DND-41 (cell line): ENCODE measurements around the gene SPTBN4.

Experiments used
- ATAC-seq: fragments of 200-7000 bp; cut with Tn5 transposase; 3 replicates; pipeline ENCODE4 v1.9.1; 2021; ENCODE audit warnings: low read depth; ENCODE audit not compliant: insufficient read depth
- DNase-seq: peaks from one replicate; pipeline ENCODE4 v3.0.0-alpha.2; 2020
- H2AFZ ChIP-seq: 2 replicates; pipeline ENCODE4 v1.6.0; 2012; ENCODE audit warnings: low read depth, low read length
- H3K27ac ChIP-seq: 2 replicates; pipeline ENCODE4 v1.5.1; 2012; ENCODE audit warnings: low read length, inconsistent platforms
- H3K27me3 ChIP-seq: fragments of 200-600 bp; sonication (generic); 2 replicates; pipeline ENCODE4 v1.6.0; 2012; ENCODE audit warnings: low read length, mild to moderate bottlenecking, inconsistent platforms; ENCODE audit not compliant: insufficient read depth, poor library complexity
- H3K36me3 ChIP-seq: 2 replicates; pipeline ENCODE4 v1.5.1; 2012; ENCODE audit warnings: low read length, inconsistent platforms; ENCODE audit not compliant: insufficient read depth
- H3K4me1 ChIP-seq: 2 replicates; pipeline ENCODE4 v1.5.1; 2012; ENCODE audit warnings: mild to moderate bottlenecking, low read length; ENCODE audit not compliant: insufficient read depth
- H3K4me2 ChIP-seq: 2 replicates; pipeline ENCODE4 v1.6.0; 2012; ENCODE audit warnings: mild to moderate bottlenecking, moderate library complexity, low read length, inconsistent platforms; ENCODE audit not compliant: insufficient read depth
- H3K4me3 ChIP-seq, 2 experiments: fragments of 200-600 bp in 1 of 2; shearing (Covaris generic) in 1 of 2; 2 replicates each; pipeline ENCODE4 v1.5.1; 2012 to 2016; ENCODE audit warnings: inconsistent platforms in 2 of 2, low read length in 2 of 2, mild to moderate bottlenecking in 2 of 2, low read depth in 1 of 2, moderate library complexity in 1 of 2
- H3K79me2 ChIP-seq: 2 replicates; pipeline ENCODE4 v1.6.0; 2012; ENCODE audit warnings: low read length, inconsistent platforms; ENCODE audit not compliant: insufficient read depth
- H3K9ac ChIP-seq: 2 replicates; pipeline ENCODE4 v1.6.0; 2012; ENCODE audit warnings: low read depth, mild to moderate bottlenecking, inconsistent platforms, low read length, moderate library complexity
- H3K9me3 ChIP-seq: 2 replicates; pipeline ENCODE4 v1.5.1; 2012; ENCODE audit warnings: low read length, moderate library complexity, mild to moderate bottlenecking, inconsistent platforms; ENCODE audit not compliant: insufficient read depth, severe bottlenecking
- H4K20me1 ChIP-seq: 2 replicates; pipeline ENCODE4 v1.6.0; 2012; ENCODE audit warnings: low read length; ENCODE audit not compliant: insufficient read depth
- EZH2 ChIP-seq: IDR thresholded peaks from 3 replicates; pipeline ENCODE4 v1.6.1; 2012; ENCODE audit warnings: borderline replicate concordance, low read depth, mild to moderate bottlenecking, moderate library complexity, low read length, inconsistent platforms; ENCODE audit not compliant: severe bottlenecking
- TF ChIP-seq, protein P1 (sequence below): IDR thresholded peaks from 2 replicates; pipeline ENCODE4 v1.5.1; 2012; ENCODE audit warnings: borderline replicate concordance, low read length, moderate library complexity, mild to moderate bottlenecking; ENCODE audit not compliant: poor library complexity, severe bottlenecking; ENCODE audit errors: extremely low read depth

The SPTBN4 gene

DNA sequence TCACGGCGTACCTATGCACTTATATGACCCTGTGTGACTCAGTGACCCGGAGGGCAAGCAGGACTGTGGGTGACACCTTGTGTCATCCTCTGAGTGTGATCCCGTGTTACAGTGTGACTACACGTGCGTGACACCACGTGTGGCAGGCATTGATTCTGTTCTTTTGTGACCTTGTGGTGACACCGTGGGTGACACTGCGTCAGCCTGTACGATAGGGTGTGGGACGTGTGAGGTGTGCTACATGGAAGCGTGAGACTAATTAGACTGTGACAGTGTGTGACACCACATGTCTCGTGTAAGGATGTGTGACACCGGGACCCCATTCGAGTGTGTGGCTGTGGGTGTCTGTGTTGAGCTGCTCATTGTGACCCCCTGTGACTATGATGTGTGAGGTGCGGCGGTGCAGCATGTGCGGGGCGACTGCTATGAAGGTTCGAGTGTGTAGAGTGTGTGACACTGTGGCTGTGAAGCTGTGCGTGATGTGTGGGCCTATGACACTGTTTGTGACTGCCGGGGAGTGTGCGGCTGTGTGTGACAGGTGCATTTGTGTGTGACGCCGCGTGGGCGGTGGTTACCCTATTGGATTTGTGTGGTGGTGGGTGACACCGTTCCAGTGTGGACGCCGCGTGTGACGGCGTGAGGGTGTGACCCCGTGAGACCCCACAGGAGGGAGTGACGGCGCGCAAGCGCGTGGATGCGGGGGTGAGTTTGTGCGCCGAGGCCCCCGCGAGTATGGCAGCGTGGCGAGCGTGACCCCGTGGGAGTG lies 399 bp upstream of the SPTBN4 start:
- Histone ChIP-seq H3K36me3 (no peaks in the 10 kb centered on the region), H3K9me3 (no peaks in the 10 kb centered on the region), H3K4me1 (peaks cover 20% of the 10 kb centered on the region), H3K4me2 (peak overlapping the region; percentile 98), H3K79me2 (no peaks in the 10 kb centered on the region), H3K9ac (peak overlapping the region; percentile 45; the same call in 1 of the 2 replicates), H2AFZ (peak overlapping the region; percentile 76), H3K27ac (peak overlapping the region; percentile 57; the same call in 1 of the 2 replicates), H3K4me3 (peak overlapping the region; percentile 12 to 78; a peak in 3 of 4 replicates), H4K20me1 (peaks cover 5% of the 10 kb centered on the region; the same call in 1 of the 2 replicates), H3K27me3 (no peaks in the 10 kb centered on the region)
- DNase-seq, result no peak
- TF ChIP-seq EZH2, result no peak
- TF ChIP-seq, protein P1, sequence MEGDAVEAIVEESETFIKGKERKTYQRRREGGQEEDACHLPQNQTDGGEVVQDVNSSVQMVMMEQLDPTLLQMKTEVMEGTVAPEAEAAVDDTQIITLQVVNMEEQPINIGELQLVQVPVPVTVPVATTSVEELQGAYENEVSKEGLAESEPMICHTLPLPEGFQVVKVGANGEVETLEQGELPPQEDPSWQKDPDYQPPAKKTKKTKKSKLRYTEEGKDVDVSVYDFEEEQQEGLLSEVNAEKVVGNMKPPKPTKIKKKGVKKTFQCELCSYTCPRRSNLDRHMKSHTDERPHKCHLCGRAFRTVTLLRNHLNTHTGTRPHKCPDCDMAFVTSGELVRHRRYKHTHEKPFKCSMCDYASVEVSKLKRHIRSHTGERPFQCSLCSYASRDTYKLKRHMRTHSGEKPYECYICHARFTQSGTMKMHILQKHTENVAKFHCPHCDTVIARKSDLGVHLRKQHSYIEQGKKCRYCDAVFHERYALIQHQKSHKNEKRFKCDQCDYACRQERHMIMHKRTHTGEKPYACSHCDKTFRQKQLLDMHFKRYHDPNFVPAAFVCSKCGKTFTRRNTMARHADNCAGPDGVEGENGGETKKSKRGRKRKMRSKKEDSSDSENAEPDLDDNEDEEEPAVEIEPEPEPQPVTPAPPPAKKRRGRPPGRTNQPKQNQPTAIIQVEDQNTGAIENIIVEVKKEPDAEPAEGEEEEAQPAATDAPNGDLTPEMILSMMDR, result no peak
- no peak for ATAC-seq

- H3K9me3 ChIP-seq, result no peaks in the 10 kb centered on the region
- no peaks in the 10 kb centered on the region for H3K27me3 ChIP-seq
- H3K4me3 ChIP-seq, result no peak overlapping the region
- no peak for TF ChIP-seq EZH2
- TF ChIP-seq, protein P1, result no peak
- H3K4me2 ChIP-seq, result no peak overlapping the region
- peaks cover 5% of the 10 kb centered on the region; the same call in 1 of the 2 replicates for H4K20me1 ChIP-seq
- H3K27ac ChIP-seq, result no peak overlapping the region
- no peak overlapping the region for H2AFZ ChIP-seq
- H3K79me2 ChIP-seq, result no peaks in the 10 kb centered on the region
- peaks cover 20% of the 10 kb centered on the region for H3K4me1 ChIP-seq
- no peak overlapping the region for H3K9ac ChIP-seq
- no peaks in the 10 kb centered on the region for H3K36me3 ChIP-seq
- ATAC-seq (no peak), DNase-seq (no peak)
Measured at GRCh38 chr19:40469011-40469410, 2.2 kb downstream of the SPTBN4 start.

GRCh38 chr19:40471111-40471510 lies 4.3 kb downstream of the SPTBN4 start:
- H3K4me2 ChIP-seq, result no peak overlapping the region
- H3K4me3 ChIP-seq, result no peak overlapping the region
- no peaks in the 10 kb centered on the region for H3K9me3 ChIP-seq
- no peak overlapping the region for H3K9ac ChIP-seq
- ATAC-seq (no peak), DNase-seq (no peak)
- TF ChIP-seq, protein P1, result no peak
- no peak for TF ChIP-seq EZH2
- no peak overlapping the region for H2AFZ ChIP-seq
- no peaks in the 10 kb centered on the region for H3K27me3 ChIP-seq
- H4K20me1 ChIP-seq, result peaks cover 4% of the 10 kb centered on the region; the same call in 1 of the 2 replicates
- no peaks in the 10 kb centered on the region for H3K36me3 ChIP-seq
- H3K79me2 ChIP-seq, result no peaks in the 10 kb centered on the region
- peaks cover 5% of the 10 kb centered on the region for H3K4me1 ChIP-seq
- no peak overlapping the region for H3K27ac ChIP-seq
